SK-N-MC (cell line): ENCODE data around the gene PLVAP.

Experiments
- EZH2 ChIP-seq: fragments of 200-600 bp; sonication (generic); IDR thresholded peaks from one replicate; pipeline ENCODE4 v1.6.1; 2017; ENCODE audit warnings: antibody characterized with exemption
- POLR2AphosphoS5 ChIP-seq: IDR thresholded peaks from 2 replicates; pipeline ENCODE4 v1.6.1; 2012; ENCODE audit warnings: mild to moderate bottlenecking, low read depth, low read length, borderline replicate concordance

DNA sequence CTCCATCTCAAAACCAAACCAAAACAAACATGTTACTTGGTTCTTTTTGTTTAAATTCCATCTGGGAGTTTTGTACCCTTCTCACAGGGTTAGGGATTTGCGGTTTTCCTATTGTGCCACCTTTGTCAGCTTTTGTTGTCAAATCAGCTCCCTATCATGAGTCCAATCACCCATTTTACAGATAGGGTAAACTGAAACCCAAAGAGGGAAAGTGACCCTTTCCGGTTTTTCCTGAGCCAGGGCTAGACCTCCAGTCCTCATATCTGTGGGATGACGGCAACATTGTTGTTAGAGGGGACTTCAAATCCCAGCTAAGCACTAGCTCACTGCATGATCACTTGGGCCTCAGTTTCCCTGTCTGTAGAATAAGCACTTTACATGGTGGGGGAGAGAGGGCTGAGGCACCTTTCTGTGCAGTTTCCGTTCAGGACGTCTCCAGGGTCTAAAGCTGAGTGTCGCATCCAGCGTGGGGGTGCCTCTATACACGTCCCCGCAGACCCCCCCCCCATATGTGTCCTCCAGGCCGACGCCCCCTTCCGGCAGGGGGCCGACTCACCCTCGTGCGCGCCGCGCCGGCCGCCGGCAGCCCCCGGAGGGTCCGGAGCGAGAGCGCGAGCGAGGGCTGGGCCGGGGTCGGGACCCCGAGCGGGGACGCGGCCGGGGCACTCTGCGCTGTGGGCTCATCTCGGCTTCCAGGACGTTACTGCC is 13.0 kb upstream of the PLVAP start:
- TF ChIP-seq EZH2: no peak
- TF ChIP-seq POLR2AphosphoS5: no peak
